HepG2 (cell line): ENCODE measurements around the gene NOL4L. TPM values are rescaled to one million over a fixed set of nuclear protein-coding genes. Genes with fewer than 3 reads are reported as not detected.

Experiments used
- CBFB ChIP-seq: sonication (generic); formaldehyde crosslinking; IDR thresholded peaks from 2 replicates; pipeline ENCODE4 v1.4.0; 2020; ENCODE audit warnings: missing genetic modification reagents
- CCDC6 ChIP-seq: sonication (generic); formaldehyde crosslinking; IDR thresholded peaks from 2 replicates; pipeline ENCODE4 v1.8.1; 2022; ENCODE audit warnings: mild to moderate bottlenecking, missing genetic modification reagents, moderate library complexity
- CSRNP1 ChIP-seq: sonication (generic); formaldehyde crosslinking; IDR thresholded peaks from 2 replicates; pipeline ENCODE4 v1.8.1; 2023; ENCODE audit warnings: mild to moderate bottlenecking, missing genetic modification reagents
- GATAD1 ChIP-seq: IDR thresholded peaks from 2 replicates; pipeline ENCODE4 v1.6.1; 2016; ENCODE audit warnings: missing genetic modification reagents, missing compliant biosample characterization
- HCFC1 ChIP-seq: fragments of 150-350 bp; IDR thresholded peaks from 2 replicates; pipeline ENCODE4 v1.6.1; 2014; ENCODE audit warnings: low read depth, low read length
- HIVEP1 ChIP-seq: sonication (generic); formaldehyde crosslinking; IDR thresholded peaks from 2 replicates; pipeline ENCODE4 v1.4.0; 2020; ENCODE audit warnings: mild to moderate bottlenecking, missing genetic modification reagents
- NR2F2 ChIP-seq: IDR thresholded peaks from 2 replicates; pipeline ENCODE4 v1.6.1; 2012; ENCODE audit warnings: low read depth, inconsistent platforms, borderline replicate concordance
- RBFOX2 ChIP-seq: fragments of 200-400 bp; formaldehyde crosslinking; IDR thresholded peaks from 2 replicates; pipeline ENCODE4 v1.6.1; 2017; ENCODE audit warnings: low read depth, mild to moderate bottlenecking, low read length
- TMF1 ChIP-seq: sonication (generic); formaldehyde crosslinking; IDR thresholded peaks from 2 replicates; pipeline ENCODE4 v1.8.1; 2022; ENCODE audit warnings: low read depth, missing genetic modification reagents
- ZC3H13 ChIP-seq: sonication (generic); formaldehyde crosslinking; IDR thresholded peaks from 2 replicates; pipeline ENCODE4 v1.8.1; 2023; ENCODE audit warnings: mild to moderate bottlenecking, missing genetic modification reagents, moderate library complexity
- ZNF138 ChIP-seq: sonication (generic); formaldehyde crosslinking; IDR thresholded peaks from 2 replicates; pipeline ENCODE4 v1.5.0; 2020; ENCODE audit warnings: mild to moderate bottlenecking, low read depth, missing genetic modification reagents
- ZNF143 ChIP-seq: sonication (generic); formaldehyde crosslinking; IDR thresholded peaks from 2 replicates; pipeline ENCODE4 v1.4.0; 2020; ENCODE audit warnings: missing genetic modification reagents
- ZNF550 ChIP-seq: sonication (generic); formaldehyde crosslinking; IDR thresholded peaks from 2 replicates; pipeline ENCODE4 v1.4.0; 2020; ENCODE audit warnings: mild to moderate bottlenecking, missing genetic modification reagents, borderline replicate concordance
- ZNF687 ChIP-seq: sonication (generic); formaldehyde crosslinking; IDR thresholded peaks from 2 replicates; pipeline ENCODE4 v1.5.1; 2020; ENCODE audit warnings: mild to moderate bottlenecking, missing genetic modification reagents, moderate library complexity
- polyA plus RNA-seq, 8 experiments: library from polyadenylated mRNA; depleted of rRNA in 3 of 8; stranded (reverse) in 7 of 8; unstranded in 1 of 8; fragments of >200 nt; fragmentation: Illumina TruSeq in 4 of 8; extraction: Trizol in 4 of 8; gene quantifications; 2 replicates each; pipeline versions ENCODE4 v1.2.1 to v1.2.3, GENCODE V29; 2011 to 2016; ENCODE audit warnings: low read depth in 4 of 8, missing spikeins in 1 of 8, mixed read lengths in 1 of 8; ENCODE audit not compliant: insufficient read depth in 1 of 8
- total RNA-seq, 5 experiments: library from RNA; depleted of rRNA; stranded (reverse); fragments of >200 nt; fragmentation: Illumina TruSeq; extraction: Trizol; gene quantifications; 2 replicates each; pipeline ENCODE4 v1.2.3, GENCODE V29; 2016; ENCODE audit warnings: low read depth in 1 of 5
- TF ChIP-seq, protein P1 (sequence below): sonication (generic); formaldehyde crosslinking; IDR thresholded peaks from 2 replicates; pipeline ENCODE4 v1.4.0; 2020; ENCODE audit warnings: missing genetic modification reagents
- TF ChIP-seq, protein P2 (sequence below): sonication (generic); formaldehyde crosslinking; conservative IDR thresholded peaks from 2 replicates; pipeline ENCODE4 v1.4.0; 2020; ENCODE audit warnings: mild to moderate bottlenecking, missing genetic modification reagents, moderate library complexity

NOL4L gene
- total and polyA plus RNA-seq, 2 of the 13 experiments (the other 11 are each of a cell fraction or from before 2014, with no cell fraction given) = 16.6 to 35.4 TPM

- TF ChIP-seq, protein P1, sequence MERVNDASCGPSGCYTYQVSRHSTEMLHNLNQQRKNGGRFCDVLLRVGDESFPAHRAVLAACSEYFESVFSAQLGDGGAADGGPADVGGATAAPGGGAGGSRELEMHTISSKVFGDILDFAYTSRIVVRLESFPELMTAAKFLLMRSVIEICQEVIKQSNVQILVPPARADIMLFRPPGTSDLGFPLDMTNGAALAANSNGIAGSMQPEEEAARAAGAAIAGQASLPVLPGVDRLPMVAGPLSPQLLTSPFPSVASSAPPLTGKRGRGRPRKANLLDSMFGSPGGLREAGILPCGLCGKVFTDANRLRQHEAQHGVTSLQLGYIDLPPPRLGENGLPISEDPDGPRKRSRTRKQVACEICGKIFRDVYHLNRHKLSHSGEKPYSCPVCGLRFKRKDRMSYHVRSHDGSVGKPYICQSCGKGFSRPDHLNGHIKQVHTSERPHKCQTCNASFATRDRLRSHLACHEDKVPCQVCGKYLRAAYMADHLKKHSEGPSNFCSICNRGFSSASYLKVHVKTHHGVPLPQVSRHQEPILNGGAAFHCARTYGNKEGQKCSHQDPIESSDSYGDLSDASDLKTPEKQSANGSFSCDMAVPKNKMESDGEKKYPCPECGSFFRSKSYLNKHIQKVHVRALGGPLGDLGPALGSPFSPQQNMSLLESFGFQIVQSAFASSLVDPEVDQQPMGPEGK = peak; percentile 97
- TF ChIP-seq NR2F2 (peak; percentile 49; the same call in 1 of the 2 replicates), TMF1 (CRISPR knock-in tag) (peak; percentile 77; the same call in 1 of the 2 replicates), CSRNP1 (CRISPR knock-in tag) (peak; percentile 73; the same call in 1 of the 2 replicates), ZNF138 (CRISPR knock-in tag) (no peak), ZNF687 (CRISPR knock-in tag) (peak; percentile 91), RBFOX2 (peak; percentile 78), CBFB (CRISPR knock-in tag) (peak; percentile 91), CCDC6 (CRISPR knock-in tag) (peak; percentile 28; the same call in 1 of the 2 replicates), HIVEP1 (CRISPR knock-in tag) (0 out of 2 replicates have a peak, but pooled peaks have one; percentile 62), ZNF143 (CRISPR knock-in tag) (0 out of 2 replicates have a peak, but pooled peaks have one; percentile 30), HCFC1 (0 out of 2 replicates have a peak, but pooled peaks have one; percentile 14), ZC3H13 (CRISPR knock-in tag) (peak; percentile 86; the same call in 1 of the 2 replicates), ZNF550 (peak; percentile 93; the same call in 1 of the 2 replicates), GATAD1 (CRISPR knock-in tag) (peak; percentile 56; the same call in 1 of the 2 replicates)
- TF ChIP-seq, protein P2, sequence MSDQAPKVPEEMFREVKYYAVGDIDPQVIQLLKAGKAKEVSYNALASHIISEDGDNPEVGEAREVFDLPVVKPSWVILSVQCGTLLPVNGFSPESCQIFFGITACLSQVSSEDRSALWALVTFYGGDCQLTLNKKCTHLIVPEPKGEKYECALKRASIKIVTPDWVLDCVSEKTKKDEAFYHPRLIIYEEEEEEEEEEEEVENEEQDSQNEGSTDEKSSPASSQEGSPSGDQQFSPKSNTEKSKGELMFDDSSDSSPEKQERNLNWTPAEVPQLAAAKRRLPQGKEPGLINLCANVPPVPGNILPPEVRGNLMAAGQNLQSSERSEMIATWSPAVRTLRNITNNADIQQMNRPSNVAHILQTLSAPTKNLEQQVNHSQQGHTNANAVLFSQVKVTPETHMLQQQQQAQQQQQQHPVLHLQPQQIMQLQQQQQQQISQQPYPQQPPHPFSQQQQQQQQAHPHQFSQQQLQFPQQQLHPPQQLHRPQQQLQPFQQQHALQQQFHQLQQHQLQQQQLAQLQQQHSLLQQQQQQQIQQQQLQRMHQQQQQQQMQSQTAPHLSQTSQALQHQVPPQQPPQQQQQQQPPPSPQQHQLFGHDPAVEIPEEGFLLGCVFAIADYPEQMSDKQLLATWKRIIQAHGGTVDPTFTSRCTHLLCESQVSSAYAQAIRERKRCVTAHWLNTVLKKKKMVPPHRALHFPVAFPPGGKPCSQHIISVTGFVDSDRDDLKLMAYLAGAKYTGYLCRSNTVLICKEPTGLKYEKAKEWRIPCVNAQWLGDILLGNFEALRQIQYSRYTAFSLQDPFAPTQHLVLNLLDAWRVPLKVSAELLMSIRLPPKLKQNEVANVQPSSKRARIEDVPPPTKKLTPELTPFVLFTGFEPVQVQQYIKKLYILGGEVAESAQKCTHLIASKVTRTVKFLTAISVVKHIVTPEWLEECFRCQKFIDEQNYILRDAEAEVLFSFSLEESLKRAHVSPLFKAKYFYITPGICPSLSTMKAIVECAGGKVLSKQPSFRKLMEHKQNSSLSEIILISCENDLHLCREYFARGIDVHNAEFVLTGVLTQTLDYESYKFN (CRISPR knock-in tag) = peak; percentile 75
Observed at GRCh38 chr20:32474967-32475811, 109.9 kb downstream of the NOL4L start (continued).
